SK-N-SH (cell line): ENCODE results near the gene SMARCA2. TPM values are rescaled to one million over a fixed set of nuclear protein-coding genes. Genes with fewer than 3 reads are reported as not detected.

ENCODE experiments used
- CTCF ChIA-PET: fragments of 300-600, 350-600 bp; formaldehyde crosslinking; extraction: SDS; loops from one replicate; lab custom pipeline; 2021; lab: Yijun Ruan, JAX
- POLR2A ChIA-PET: fragments of 350-600 bp; sonication (Branson Sonifier 250); formaldehyde crosslinking; extraction: SDS; loops from one replicate; lab custom pipeline; 2020; ENCODE audit warnings: antibody characterized with exemption, inconsistent platforms; lab: Yijun Ruan, JAX
- DNase-seq: peaks from one replicate; pipeline ENCODE4 v3.0.0; 2012
- H2AFZ ChIP-seq: fragments of 200-600 bp; sonication (generic); 2 replicates; pipeline ENCODE4 v1.8.1; 2016; ENCODE audit warnings: antibody characterized with exemption, mild to moderate bottlenecking, low read depth
- H3F3A ChIP-seq: fragments of 200-600 bp; sonication (generic); replicated peaks from 2 replicates; pipeline ENCODE3; 2016; ENCODE audit warnings: antibody characterized with exemption, mild to moderate bottlenecking; ENCODE audit not compliant: insufficient read depth
- H3K27ac ChIP-seq, 2 experiments: fragments of 200-500 bp in 1 of 2; fragments of 200-600 bp in 1 of 2; sonication (Bioruptor generic) in 1 of 2; sonication (generic), shearing (Covaris generic) in 1 of 2; 2 replicates each; pipeline versions ENCODE4 v1.5.1 to v1.6.1; 2014 to 2016; ENCODE audit warnings: low read depth in 2 of 2, inconsistent platforms in 1 of 2, low read length in 1 of 2, mild to moderate bottlenecking in 1 of 2, mixed read lengths in 1 of 2
- H3K27me3 ChIP-seq: fragments of 200-600 bp; sonication (generic), shearing (Covaris generic); 2 replicates; pipeline ENCODE4 v1.6.1; 2016; ENCODE audit warnings: mixed run types; ENCODE audit not compliant: insufficient read depth
- H3K36me3 ChIP-seq, 2 experiments: fragments of 200-500 bp in 1 of 2; fragments of 200-600 bp in 1 of 2; sonication (Bioruptor generic) in 1 of 2; sonication (generic) in 1 of 2; replicated peaks in 1 of 2; 2 replicates each; pipeline versions ENCODE3 to v1.5.1; 2014 to 2016; ENCODE audit warnings: low read length in 1 of 2, mild to moderate bottlenecking in 1 of 2; ENCODE audit not compliant: insufficient read depth in 2 of 2, control insufficient read depth in 1 of 2
- H3K4me1 ChIP-seq, 2 experiments: fragments of 200-500 bp in 1 of 2; fragments of 200-600 bp in 1 of 2; sonication (Bioruptor generic) in 1 of 2; sonication (generic), shearing (Covaris generic) in 1 of 2; 2 replicates each; pipeline versions ENCODE4 v1.5.1 to v1.6.1; 2014 to 2016; ENCODE audit warnings: low read depth in 1 of 2, low read length in 1 of 2, mixed run types in 1 of 2; ENCODE audit not compliant: insufficient read depth in 2 of 2, control insufficient read depth in 1 of 2
- H3K4me2 ChIP-seq: fragments of 200-600 bp; sonication (generic), shearing (Covaris generic); 2 replicates; pipeline ENCODE4 v1.6.1; 2017; ENCODE audit warnings: mixed run types
- H3K4me3 ChIP-seq, 2 experiments: fragments of 200-500 bp in 1 of 2; fragments of 200-600 bp in 1 of 2; sonication (Bioruptor generic) in 1 of 2; sonication (generic), shearing (Covaris generic) in 1 of 2; 2 replicates each; pipeline versions ENCODE4 v1.5.1 to v1.8.1; 2014 to 2016; ENCODE audit warnings: low read depth in 2 of 2, inconsistent platforms in 1 of 2, low read length in 1 of 2, mild to moderate bottlenecking in 1 of 2, mixed read lengths in 1 of 2, moderate library complexity in 1 of 2
- H3K79me2 ChIP-seq: fragments of 200-600 bp; sonication (generic); 2 replicates; pipeline ENCODE4 v1.8.1; 2017; ENCODE audit warnings: mild to moderate bottlenecking; ENCODE audit not compliant: insufficient read depth
- H3K9ac ChIP-seq: fragments of 200-600 bp; sonication (generic); 2 replicates; pipeline ENCODE4 v1.6.1; 2017; ENCODE audit warnings: mixed run types
- H3K9me2 ChIP-seq: fragments of 200-600 bp; sonication (generic); 2 replicates; pipeline ENCODE4 v1.6.1; 2017; ENCODE audit warnings: mixed run types
- H3K9me3 ChIP-seq: fragments of 200-600 bp; sonication (generic); 2 replicates; pipeline ENCODE4 v1.6.1; 2017; ENCODE audit warnings: mixed run types, mild to moderate bottlenecking, moderate library complexity
- H4K20me1 ChIP-seq: fragments of 200-600 bp; sonication (generic); 2 replicates; pipeline ENCODE4 v1.6.1; 2017; ENCODE audit warnings: mild to moderate bottlenecking, mixed run types; ENCODE audit not compliant: insufficient read depth
- CHD2 ChIP-seq: fragments of 150-350 bp; IDR thresholded peaks from 2 replicates; pipeline ENCODE4 v1.6.1; 2018; ENCODE audit warnings: low read length; ENCODE audit not compliant: partially characterized antibody
- ELF1 ChIP-seq: IDR thresholded peaks from 2 replicates; pipeline ENCODE4 v1.4.0; 2012
- FOXM1 ChIP-seq: IDR thresholded peaks from 2 replicates; pipeline ENCODE4 v1.4.0; 2012; ENCODE audit warnings: low read depth, mild to moderate bottlenecking
- GABPA ChIP-seq: IDR thresholded peaks from 2 replicates; pipeline ENCODE4 v1.4.0; 2012; ENCODE audit warnings: low read depth, mild to moderate bottlenecking
- GATA2 ChIP-seq: sonication (generic); formaldehyde crosslinking; IDR thresholded peaks from 2 replicates; pipeline ENCODE4 v1.5.0; 2020; ENCODE audit warnings: mild to moderate bottlenecking, missing genetic modification reagents
- JUND ChIP-seq: IDR thresholded peaks from 2 replicates; pipeline ENCODE4 v1.4.0; 2012
- MEF2A ChIP-seq: IDR thresholded peaks from 2 replicates; pipeline ENCODE4 v1.4.0; 2012; ENCODE audit warnings: low read depth, borderline replicate concordance
- MXI1 ChIP-seq: IDR thresholded peaks from 2 replicates; pipeline ENCODE4 v1.6.1; 2012; ENCODE audit warnings: mild to moderate bottlenecking, low read depth, low read length, improper control_type of control experiment
- NFIC ChIP-seq: IDR thresholded peaks from 2 replicates; pipeline ENCODE4 v1.4.0; 2012; ENCODE audit warnings: borderline replicate concordance
- NRF1 ChIP-seq: IDR thresholded peaks from 2 replicates; pipeline ENCODE4 v1.6.1; 2012; ENCODE audit warnings: low read depth, mild to moderate bottlenecking, low read length
- POLR2AphosphoS5 ChIP-seq: IDR thresholded peaks from 2 replicates; pipeline ENCODE4 v1.6.1; 2012; ENCODE audit warnings: low read depth, low read length
- RAD21 ChIP-seq: IDR thresholded peaks from 2 replicates; pipeline ENCODE4 v1.6.1; 2012; ENCODE audit warnings: mild to moderate bottlenecking, low read length
- RCOR1 ChIP-seq: fragments of 150-350 bp; IDR thresholded peaks from 2 replicates; pipeline ENCODE4 v1.6.1; 2017; ENCODE audit warnings: antibody characterized with exemption, low read length
- REST ChIP-seq: IDR thresholded peaks from 2 replicates; pipeline ENCODE4 v1.6.1; 2012; ENCODE audit warnings: mild to moderate bottlenecking, low read depth, low read length, moderate library complexity
- RFX5 ChIP-seq: IDR thresholded peaks from 2 replicates; pipeline ENCODE4 v1.6.1; 2012; ENCODE audit warnings: mild to moderate bottlenecking, improper control_type of control experiment, low read length
- RXRA ChIP-seq: IDR thresholded peaks from 2 replicates; pipeline ENCODE4 v1.4.0; 2012; ENCODE audit warnings: low read depth, mild to moderate bottlenecking, borderline replicate concordance
- SMC3 ChIP-seq: IDR thresholded peaks from 2 replicates; pipeline ENCODE4 v1.6.1; 2012; ENCODE audit warnings: low read depth, low read length, improper control_type of control experiment
- TCF12 ChIP-seq: IDR thresholded peaks from 2 replicates; pipeline ENCODE4 v1.4.0; 2012
- TEAD4 ChIP-seq: IDR thresholded peaks from 2 replicates; pipeline ENCODE4 v1.4.0; 2012; ENCODE audit warnings: mild to moderate bottlenecking, borderline replicate concordance; ENCODE audit not compliant: insufficient read depth
- USF2 ChIP-seq: fragments of 150-350 bp; IDR thresholded peaks from 2 replicates; pipeline ENCODE4 v1.6.1; 2017; ENCODE audit warnings: antibody characterized with exemption, low read length, low read depth, borderline replicate concordance
- WGBS: methylation state at CpG from one replicate; pipeline ENCODE4 v1.1.6; 2017; ENCODE audit warnings: low lambda C conversion rate; 5-methylcytosine and 5-hydroxymethylcytosine counted together
- polyA plus RNA-seq, 3 experiments: library from polyadenylated mRNA; depleted of rRNA; stranded (reverse); fragments of >200 nt; gene quantifications; 2 replicates each; pipeline ENCODE4 v1.2.3, GENCODE V29; 2012
- TF ChIP-seq, protein P1 (sequence below): IDR thresholded peaks from 2 replicates; pipeline ENCODE4 v1.4.0; 2012; ENCODE audit warnings: low read depth, borderline replicate concordance

Gene SMARCA2
- polyA plus RNA-seq, 1 of the 3 experiments (the other 2 are of a cell fraction), result 17.4 TPM

DNA sequence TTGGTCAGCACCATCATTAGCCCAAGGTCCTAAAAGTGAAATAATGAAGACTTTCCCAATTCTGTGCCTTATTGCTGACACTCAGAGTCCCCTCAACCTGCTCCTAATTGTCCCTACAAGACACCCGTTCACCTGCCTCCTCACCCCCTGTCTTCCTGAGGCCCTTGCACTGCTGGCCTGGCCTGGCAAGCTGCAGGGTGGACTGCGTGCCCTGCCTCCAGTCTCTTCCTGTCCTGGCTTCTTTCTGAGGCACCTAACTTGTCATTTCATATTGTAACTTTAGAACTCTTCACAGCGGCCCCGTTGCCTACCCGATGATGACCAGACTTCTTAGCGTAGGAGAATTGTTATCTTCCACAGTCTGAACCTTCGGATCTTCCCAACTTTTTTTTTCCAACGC lies 153.9 kb downstream of the SMARCA2 start:
- CTCF ChIA-PET, result interaction anchor here (1.6 kb wide), 1 partner anchor 37 kb away, joined by 4 read pairs; no protein-coding TSS in a partner anchor
- no peak overlapping the region for H3K4me3 ChIP-seq
- no peaks in the 10 kb centered on the region for H4K20me1 ChIP-seq
- H3K9ac ChIP-seq, result no peak overlapping the region
- no peak overlapping the region for H2AFZ ChIP-seq
- H3K79me2 ChIP-seq, result no peaks in the 10 kb centered on the region
- no peak for TF ChIP-seq RAD21
- TF ChIP-seq CHD2, result no peak
- no peak for TF ChIP-seq USF2
- no peak for TF ChIP-seq RFX5
- TF ChIP-seq ELF1, result no peak
- no peak for TF ChIP-seq FOXM1
- no peak for TF ChIP-seq TEAD4
- no peak for TF ChIP-seq JUND
- TF ChIP-seq NFIC, result no peak
- TF ChIP-seq POLR2AphosphoS5, result no peak
- TF ChIP-seq GABPA, result no peak
- no peak for TF ChIP-seq MEF2A
- TF ChIP-seq, all 33 proteins: peak for 0
- no peak overlapping the region for H3K4me2 ChIP-seq
- WGBS, result 96% methylated on average over 8 of the region's 8 CpGs
- H3F3A ChIP-seq, result no peaks in the 10 kb centered on the region
- H3K4me1 ChIP-seq, result peaks cover 0 to 10% of the 10 kb centered on the region in 2 experiments; a peak in 1 of 4 replicates
- POLR2A ChIA-PET, result no interaction called here
- H3K27me3 ChIP-seq, result no peaks in the 10 kb centered on the region
- no peak for DNase-seq
- H3K27ac ChIP-seq, result no peak overlapping the region
- no peaks in the 10 kb centered on the region for H3K9me3 ChIP-seq
- no peaks in the 10 kb centered on the region for H3K9me2 ChIP-seq
- H3K36me3 ChIP-seq, result peaks cover 0 to 6% of the 10 kb centered on the region in 2 experiments

GRCh38 chr9:2170722-2171121 lies 155.6 kb downstream of the SMARCA2 start:
- Histone ChIP-seq H3K27ac (no peak overlapping the region), H3K4me2 (no peak overlapping the region), H3K4me3 (no peak overlapping the region), H3K79me2 (no peaks in the 10 kb centered on the region), H3K9ac (no peak overlapping the region), H2AFZ (no peak overlapping the region), H3K9me2 (no peaks in the 10 kb centered on the region; the same call in 1 of the 2 replicates), H3K4me1 (peaks cover 0 to 10% of the 10 kb centered on the region in 2 experiments; a peak in 1 of 4 replicates), H3K27me3 (no peaks in the 10 kb centered on the region), H3K9me3 (no peaks in the 10 kb centered on the region), H4K20me1 (no peaks in the 10 kb centered on the region), H3K36me3 (peaks cover 0 to 6% of the 10 kb centered on the region in 2 experiments), H3F3A (no peaks in the 10 kb centered on the region)
- no peak for TF ChIP-seq RXRA
- no peak for TF ChIP-seq TCF12
- TF ChIP-seq NRF1, result no peak
- TF ChIP-seq USF2, result no peak
- no peak for TF ChIP-seq RCOR1
- TF ChIP-seq, protein P1, sequence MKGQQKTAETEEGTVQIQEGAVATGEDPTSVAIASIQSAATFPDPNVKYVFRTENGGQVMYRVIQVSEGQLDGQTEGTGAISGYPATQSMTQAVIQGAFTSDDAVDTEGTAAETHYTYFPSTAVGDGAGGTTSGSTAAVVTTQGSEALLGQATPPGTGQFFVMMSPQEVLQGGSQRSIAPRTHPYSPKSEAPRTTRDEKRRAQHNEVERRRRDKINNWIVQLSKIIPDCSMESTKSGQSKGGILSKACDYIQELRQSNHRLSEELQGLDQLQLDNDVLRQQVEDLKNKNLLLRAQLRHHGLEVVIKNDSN, result no peak
- TF ChIP-seq GABPA, result no peak
- no peak for TF ChIP-seq NFIC
- no peak for TF ChIP-seq GATA2 (CRISPR knock-in tag)
- TF ChIP-seq REST, result no peak
- no peak for TF ChIP-seq SMC3
- no peak for TF ChIP-seq RAD21
- TF ChIP-seq MXI1, result no peak
- no peak for TF ChIP-seq JUND
- 90% methylated on average over 6 of the region's 6 CpGs for WGBS
- DNase-seq, result no peak
- POLR2A ChIA-PET, result no interaction called here
- CTCF ChIA-PET, result interaction anchor here (1.1 to 1.6 kb wide), 2 partner anchors 11 to 39 kb away, joined by 3 to 4 read pairs; no protein-coding TSS in a partner anchor
